ENCODE results near the gene PANX3.

DNA sequence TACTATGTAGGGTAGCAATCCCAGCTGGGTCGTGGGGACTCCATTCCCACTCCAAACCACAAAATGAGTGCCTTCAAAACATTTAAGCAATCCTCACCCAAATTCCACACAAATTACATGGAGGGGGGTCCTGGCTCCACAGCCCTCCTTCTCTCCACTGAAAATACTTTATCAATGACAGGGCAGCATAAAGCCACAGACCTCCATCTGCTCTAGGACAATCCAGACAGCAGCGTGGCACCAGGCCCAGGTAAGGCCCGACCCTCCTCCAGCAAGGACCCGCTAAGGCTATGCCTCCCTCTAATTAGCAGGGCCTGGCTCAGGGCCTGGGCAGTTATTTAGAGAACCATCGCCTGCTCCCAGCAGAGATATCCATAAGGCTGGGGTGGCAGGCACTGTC lies at the start of gene PANX3:
- TF ChIP-seq CTCF (IDR thresholded peaks at IDR 0.05; ENCODE audit: low read depth, low read length, missing input control) (no peak), SP1 (IDR thresholded peaks at IDR 0.05) (no peak), TAF1 (conservative IDR thresholded peaks at IDR 0.05) (no peak), REST (IDR thresholded peaks at IDR 0.05) (no peak), GABPA (IDR thresholded peaks at IDR 0.05 in 1 of 2, conservative IDR thresholded peaks at IDR 0.05 in 1 of 2) (no peak), MAX (IDR thresholded peaks at IDR 0.05) (no peak), NR2F2 (IDR thresholded peaks at IDR 0.05) (no peak), FOXA1 (IDR thresholded peaks at IDR 0.05) (no peak), RAD21 (IDR thresholded peaks at IDR 0.05) (no peak), JUND (IDR thresholded peaks at IDR 0.05) (no peak), HNF4A (conservative IDR thresholded peaks at IDR 0.05) (no peak)
- TF ChIP-seq, protein P1, sequence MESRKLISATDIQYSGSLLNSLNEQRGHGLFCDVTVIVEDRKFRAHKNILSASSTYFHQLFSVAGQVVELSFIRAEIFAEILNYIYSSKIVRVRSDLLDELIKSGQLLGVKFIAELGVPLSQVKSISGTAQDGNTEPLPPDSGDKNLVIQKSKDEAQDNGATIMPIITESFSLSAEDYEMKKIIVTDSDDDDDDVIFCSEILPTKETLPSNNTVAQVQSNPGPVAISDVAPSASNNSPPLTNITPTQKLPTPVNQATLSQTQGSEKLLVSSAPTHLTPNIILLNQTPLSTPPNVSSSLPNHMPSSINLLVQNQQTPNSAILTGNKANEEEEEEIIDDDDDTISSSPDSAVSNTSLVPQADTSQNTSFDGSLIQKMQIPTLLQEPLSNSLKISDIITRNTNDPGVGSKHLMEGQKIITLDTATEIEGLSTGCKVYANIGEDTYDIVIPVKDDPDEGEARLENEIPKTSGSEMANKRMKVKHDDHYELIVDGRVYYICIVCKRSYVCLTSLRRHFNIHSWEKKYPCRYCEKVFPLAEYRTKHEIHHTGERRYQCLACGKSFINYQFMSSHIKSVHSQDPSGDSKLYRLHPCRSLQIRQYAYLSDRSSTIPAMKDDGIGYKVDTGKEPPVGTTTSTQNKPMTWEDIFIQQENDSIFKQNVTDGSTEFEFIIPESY (IDR thresholded peaks at IDR 0.05), result no peak

All from liver (tissue), 3 donors.